K562 (cell line): ENCODE results near the gene PLXNB1. TPM values are rescaled to one million over a fixed set of nuclear protein-coding genes. Genes with fewer than 3 reads are reported as not detected.

Source experiments
- ATAC-seq: fragments of 200-7000 bp; cut with Tn5 transposase; 3 replicates; pipeline ENCODE4 v1.9.1; 2020; ENCODE audit warnings: moderate library complexity
- BruUV-seq: library from RNA; stranded (reverse); fragments of 400-500 nt; replicated peaks from 2 replicates; lab custom pipeline; 2021; lab: Mats Ljungman, UMichigan
- CTCF ChIA-PET: fragments of 300-600 bp; formaldehyde crosslinking; extraction: SDS; loops from one replicate; lab custom pipeline; 2021; ENCODE audit warnings: low intra/inter-chr PET ratio; lab: Yijun Ruan, JAX
- POLR2A ChIA-PET: fragments of 300-600, 350-650 bp; sonication (Branson Sonifier 250); formaldehyde crosslinking; extraction: SDS; loops from one replicate; lab custom pipeline; 2021; ENCODE audit warnings: antibody characterized with exemption, inconsistent platforms; lab: Yijun Ruan, JAX
- DNase-seq, 4 experiments: peaks; one replicate each; pipeline versions ENCODE4 v3.0.0 to v3.0.0-alpha.2; 2011 to 2018; ENCODE audit warnings: low spot score in 3 of 4, mixed read lengths in 3 of 4; ENCODE audit errors: extremely low read depth in 1 of 4
- FAIRE-seq: peaks from 2 replicates; lab custom pipeline; 2011; peaks lifted over from hg19 to GRCh38; lab: Jason Lieb, UNC
- H2AFZ ChIP-seq: 2 replicates; pipeline ENCODE4 v1.6.0; 2011; ENCODE audit warnings: low read depth, low read length, control low read depth, inconsistent platforms
- H3K27ac ChIP-seq: fragments of 200-600 bp; 3 replicates; pipeline ENCODE4 v1.8.0; 2011; ENCODE audit warnings: low read depth, mild to moderate bottlenecking, control low read depth, inconsistent platforms, low read length, moderate library complexity, mixed read lengths; ENCODE audit errors: extremely low read depth
- H3K27me3 ChIP-seq, 2 experiments: fragments of 300-600 bp in 1 of 2; 2 replicates in 1 of 2; 3 replicates in 1 of 2; pipeline versions ENCODE4 v1.6.0 to v1.8.0; 2011; ENCODE audit warnings: inconsistent platforms in 2 of 2, low read length in 2 of 2, mild to moderate bottlenecking in 1 of 2, mixed read lengths in 1 of 2, moderate library complexity in 1 of 2; ENCODE audit not compliant: control insufficient read depth in 2 of 2, insufficient read depth in 2 of 2
- H3K36me3 ChIP-seq: fragments of 300-600 bp; 3 replicates; pipeline ENCODE4 v1.8.0; 2011; ENCODE audit warnings: mild to moderate bottlenecking, low read length, inconsistent platforms; ENCODE audit not compliant: control insufficient read depth, insufficient read depth
- H3K4me1 ChIP-seq, 2 experiments: fragments of 200-600 bp in 1 of 2; replicated peaks in 1 of 2; 2 replicates in 1 of 2; 3 replicates in 1 of 2; pipeline versions ENCODE4 v1.5.1 to v1.8.0; 2011; ENCODE audit warnings: inconsistent platforms in 2 of 2, low read length in 2 of 2, mild to moderate bottlenecking in 1 of 2, mixed read lengths in 1 of 2, moderate library complexity in 1 of 2; ENCODE audit not compliant: control insufficient read depth in 2 of 2, insufficient read depth in 2 of 2
- H3K4me2 ChIP-seq: 2 replicates; pipeline ENCODE4 v1.6.1; 2011; ENCODE audit warnings: low read length, control low read depth, inconsistent platforms, mixed read lengths; ENCODE audit not compliant: insufficient read depth
- H3K4me3 ChIP-seq: fragments of 200-600 bp; sonication (generic), shearing (Covaris generic); 2 replicates; pipeline ENCODE4 v1.5.1; 2016; ENCODE audit warnings: control low read depth, inconsistent platforms
- H3K79me2 ChIP-seq: fragments of 200-600 bp; 3 replicates; pipeline ENCODE4 v1.8.0; 2011; ENCODE audit warnings: low read length, inconsistent platforms; ENCODE audit not compliant: control insufficient read depth, insufficient read depth
- H3K9ac ChIP-seq, 2 experiments: 2 replicates each; pipeline versions ENCODE4 v1.6.0 to v1.6.1; 2011; ENCODE audit warnings: low read depth in 2 of 2, low read length in 2 of 2, control low read depth in 1 of 2, inconsistent platforms in 1 of 2, mild to moderate bottlenecking in 1 of 2, mixed read lengths in 1 of 2; ENCODE audit not compliant: insufficient read depth in 1 of 2
- H3K9me1 ChIP-seq: one replicate; pipeline ENCODE4 v1.6.0; 2011; ENCODE audit warnings: inconsistent platforms, mild to moderate bottlenecking, low read length, moderate library complexity; ENCODE audit not compliant: control insufficient read depth, insufficient read depth
- H3K9me3 ChIP-seq: replicated peaks from 2 replicates; pipeline ENCODE4 v1.5.1; 2011; ENCODE audit warnings: low read depth, low read length, inconsistent platforms; ENCODE audit not compliant: control insufficient read depth, insufficient read depth
- H4K20me1 ChIP-seq: replicated peaks from 2 replicates; pipeline ENCODE4 v1.6.1; 2011; ENCODE audit warnings: low read length, inconsistent platforms, mixed read lengths; ENCODE audit not compliant: control insufficient read depth, insufficient read depth
- FOXK2 ChIP-seq, 2 experiments: fragments of 450-650 bp; IDR thresholded peaks in 1 of 2; conservative IDR thresholded peaks in 1 of 2; 2 replicates each; pipeline ENCODE4 v1.6.1; 2016; ENCODE audit warnings: low read depth in 2 of 2, mild to moderate bottlenecking in 1 of 2
- MYC ChIP-seq, 2 experiments: fragments of 250-450 bp in 1 of 2; sonication (Bioruptor Pico) in 1 of 2; IDR thresholded peaks; 2 replicates each; pipeline versions ENCODE4 v1.5.1 to v1.6.1; 2012 to 2021; ENCODE audit warnings: low read depth in 2 of 2, borderline replicate concordance in 1 of 2, improper control_type of control experiment in 1 of 2, low read length in 1 of 2, mild to moderate bottlenecking in 1 of 2, moderate library complexity in 1 of 2
- TAF9B ChIP-seq: fragments of 450-650 bp; IDR thresholded peaks from 2 replicates; pipeline ENCODE4 v1.6.1; 2018; ENCODE audit warnings: mild to moderate bottlenecking; ENCODE audit not compliant: partially characterized antibody
- YBX1 ChIP-seq: fragments of 450-650 bp; IDR thresholded peaks from 2 replicates; pipeline ENCODE4 v1.7.1; 2016; ENCODE audit warnings: mild to moderate bottlenecking
- ZBTB1 ChIP-seq: sonication (generic); formaldehyde crosslinking; IDR thresholded peaks from 2 replicates; pipeline ENCODE4 v1.8.1; 2023; ENCODE audit warnings: missing genetic modification reagents, low read depth, mild to moderate bottlenecking, borderline replicate concordance
- WGBS: fragments of 100-300 bp; shearing (Covaris generic); methylation state at CpG from one replicate; pipeline ENCODE4 v1.1.6; 2016; ENCODE audit warnings: low coverage, mixed read lengths; ENCODE audit not compliant: insufficient coverage; ENCODE audit errors: missing lambda C conversion rate; 5-methylcytosine and 5-hydroxymethylcytosine counted together
- in situ Hi-C: fragments of 300-500 bp; cut with MboI; formaldehyde crosslinking; loops from 4 replicates; pipeline ENCODE4 v1.15.0; 2018; ENCODE audit warnings: inconsistent platforms, mixed read lengths
- intact Hi-C: fragments of 100-400 bp; cut with micrococcal nuclease; formaldehyde crosslinking; loops from 2 replicates; pipeline ENCODE4 v1.14.2; 2022
- polyA plus RNA-seq, 8 experiments: library from polyadenylated mRNA; depleted of rRNA in 4 of 8; stranded (reverse) in 5 of 8; unstranded in 3 of 8; fragments of >200 nt; fragmentation: Nextera tagmentation in 2 of 8; fragmentation: Illumina TruSeq in 1 of 8; extraction: Ambion mirVana in 2 of 8; extraction: Trizol in 1 of 8; gene quantifications; 2 replicates each; pipeline versions ENCODE4 v1.2.1 to v1.2.3, GENCODE V29; 2011 to 2014; ENCODE audit warnings: inconsistent platforms in 1 of 8, missing spikeins in 1 of 8
- total RNA-seq, 7 experiments: library from RNA; depleted of rRNA in 6 of 7; stranded (reverse); fragments of >200 nt in 6 of 7; fragmentation: Illumina TruSeq in 2 of 7; extraction: Trizol in 2 of 7; gene quantifications; 2 replicates each; pipeline versions ENCODE4 v1.2.1 to v1.2.3, GENCODE V29; 2011 to 2021; ENCODE audit warnings: low replicate concordance in 1 of 7
- TF ChIP-seq, protein P1 (sequence below): fragments of 450-650 bp; IDR thresholded peaks from 2 replicates; pipeline ENCODE4 v1.6.1; 2016; ENCODE audit warnings: antibody characterized with exemption
- TF ChIP-seq, protein P2 (sequence below): fragments of 250-450 bp; sonication (Bioruptor Pico); IDR thresholded peaks from 2 replicates; pipeline ENCODE4 v1.8.0; 2022; ENCODE audit warnings: moderate library complexity, mild to moderate bottlenecking, inconsistent platforms

Gene PLXNB1
- total and polyA plus RNA-seq, 9 of the 15 experiments (the other 6 are each of a cell fraction or from before 2014, with no cell fraction given) = 0.17 to 17.4 (median 6.0) TPM

DNA sequence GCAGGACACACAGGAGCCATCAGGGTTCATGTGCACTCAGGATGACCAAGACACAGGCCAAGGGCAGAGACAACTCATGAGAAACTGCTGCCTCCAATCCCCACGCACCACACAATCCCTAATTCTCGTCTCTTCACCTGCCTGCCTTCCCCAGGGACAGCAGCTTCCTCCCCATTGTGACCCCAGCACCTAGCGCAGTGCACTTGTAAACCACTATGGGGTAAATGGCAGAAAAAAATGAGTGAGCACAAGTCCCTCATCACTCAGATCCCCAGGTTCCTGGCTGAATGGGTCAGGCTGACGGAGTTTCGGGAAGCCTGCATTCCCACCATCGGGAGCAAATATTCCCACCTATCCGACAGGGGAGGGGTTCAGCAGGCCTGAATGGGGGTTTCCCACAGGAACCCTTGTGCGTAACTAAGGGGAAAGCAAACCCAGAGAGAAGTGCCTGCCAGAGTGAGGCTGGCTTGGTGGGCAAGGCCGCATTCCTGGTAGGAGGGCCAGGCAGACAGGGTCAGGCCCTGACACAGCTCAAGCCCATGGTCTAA, 18.8 kb downstream of the PLXNB1 start:
- Histone ChIP-seq H3K9me3 (no peaks in the 10 kb centered on the region), H3K4me3 (no peak overlapping the region), H3K79me2 (no peaks in the 10 kb centered on the region), H3K4me1 (0 out of 5 replicates have a peak, but pooled peaks cover 0 to 6% of the 10 kb centered on the region in 2 experiments), H3K9ac (no peak overlapping the region), H3K4me2 (no peak overlapping the region), H2AFZ (no peak overlapping the region), H3K9me1 (no peaks in the 10 kb centered on the region), H3K27me3 (no peaks in the 10 kb centered on the region), H4K20me1 (0 out of 2 replicates have a peak, but pooled peaks cover 6% of the 10 kb centered on the region), H3K36me3 (no peaks in the 10 kb centered on the region), H3K27ac (no peak overlapping the region)
- 73% methylated on average over 9 of the region's 9 CpGs for WGBS
- ChIA-PET POLR2A (interaction anchor here (1.2 kb wide), 1 partner anchor 25 kb away, joined by 3 read pairs; no protein-coding TSS in a partner anchor), CTCF (no interaction called here)
- in situ Hi-C loops = no loop called here
- TF ChIP-seq ZBTB1 (CRISPR knock-in tag) = no peak
- BruUV-seq = no TSS peak
- FAIRE-seq (no peak), ATAC-seq (no peak), DNase-seq (no peak)
- intact Hi-C loops = no loop called here

DNA sequence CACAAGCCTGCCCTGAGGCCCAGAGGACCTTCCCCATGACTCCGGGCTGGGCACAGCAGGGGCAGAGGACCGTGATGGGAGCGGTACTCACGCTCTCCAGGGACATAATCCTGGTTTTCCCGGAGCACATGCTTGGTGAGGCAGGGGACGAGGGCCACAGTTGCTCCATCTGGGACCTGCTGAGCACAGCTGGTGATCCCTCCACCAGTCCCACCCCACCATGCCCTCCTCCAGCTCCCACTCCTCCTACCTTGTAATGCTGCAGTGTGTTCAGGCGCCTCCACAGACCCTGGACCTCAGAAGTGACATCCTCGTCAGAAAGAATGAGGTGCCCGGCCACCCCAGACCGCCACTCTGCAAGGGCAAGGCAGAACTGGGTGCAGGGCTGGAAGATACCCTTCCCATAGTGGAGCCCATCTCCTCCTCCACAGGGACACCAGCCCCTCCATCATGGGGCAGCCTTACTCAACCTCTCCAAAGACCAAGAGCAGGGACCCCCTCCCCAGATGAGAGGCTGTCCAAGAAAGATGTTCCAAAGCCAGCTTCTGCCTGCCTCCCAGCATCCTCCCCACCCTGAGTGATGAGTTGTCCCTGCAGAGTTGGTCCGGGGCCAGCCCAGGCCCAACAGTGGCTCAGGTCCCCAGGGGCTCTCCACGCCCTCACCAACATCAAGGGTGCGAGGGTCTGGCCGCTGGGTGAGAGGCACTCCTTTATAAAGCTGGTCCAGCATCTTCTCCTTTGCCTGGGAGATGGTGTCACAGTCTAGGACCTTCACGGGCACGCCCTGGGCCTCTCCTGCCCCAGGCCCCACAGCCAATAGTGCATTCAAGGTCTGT, 19.5 kb downstream of the PLXNB1 start:
- no peak overlapping the region for H3K4me3 ChIP-seq
- H3K9ac ChIP-seq = no peak overlapping the region
- BruUV-seq = no TSS peak
- WGBS = 78% methylated on average over 12 of the region's 16 CpGs
- ChIA-PET CTCF (no interaction called here), POLR2A (interaction anchor here (1.2 kb wide), 1 partner anchor 26 kb away, joined by 3 read pairs; no protein-coding TSS in a partner anchor)
- H2AFZ ChIP-seq = no peak overlapping the region
- no peaks in the 10 kb centered on the region for H3K9me1 ChIP-seq
- 0 out of 5 replicates have a peak, but pooled peaks cover 0 to 6% of the 10 kb centered on the region in 2 experiments for H3K4me1 ChIP-seq
- H3K9me3 ChIP-seq = no peaks in the 10 kb centered on the region
- ATAC-seq = no peak
- H4K20me1 ChIP-seq = 0 out of 2 replicates have a peak, but pooled peaks cover 6% of the 10 kb centered on the region
- intact Hi-C loops = no loop called here
- no peak for FAIRE-seq
- no peak overlapping the region for H3K27ac ChIP-seq
- no peaks in the 10 kb centered on the region for H3K27me3 ChIP-seq
- H3K4me2 ChIP-seq = no peak overlapping the region
- no peak for TF ChIP-seq FOXK2 (conservative IDR thresholded peaks at IDR 0.05 in 1 of 2, IDR thresholded peaks at IDR 0.05 in 1 of 2; ENCODE audit: low read depth in 2 of 2)
- TF ChIP-seq, protein P1, sequence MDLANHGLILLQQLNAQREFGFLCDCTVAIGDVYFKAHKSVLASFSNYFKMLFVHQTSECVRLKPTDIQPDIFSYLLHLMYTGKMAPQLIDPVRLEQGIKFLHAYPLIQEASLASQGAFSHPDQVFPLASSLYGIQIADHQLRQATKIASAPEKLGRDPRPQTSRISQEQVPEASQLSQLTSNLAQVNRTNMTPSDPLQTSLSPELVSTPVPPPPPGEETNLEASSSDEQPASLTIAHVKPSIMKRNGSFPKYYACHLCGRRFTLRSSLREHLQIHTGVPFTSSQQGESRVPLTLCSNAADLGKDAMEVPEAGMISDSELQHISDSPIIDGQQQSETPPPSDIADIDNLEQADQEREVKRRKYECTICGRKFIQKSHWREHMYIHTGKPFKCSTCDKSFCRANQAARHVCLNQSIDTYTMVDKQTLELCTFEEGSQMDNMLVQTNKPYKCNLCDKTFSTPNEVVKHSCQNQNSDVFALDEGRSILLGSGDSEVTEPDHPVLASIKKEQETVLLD = no peak
- no peak for TF ChIP-seq MYC (IDR thresholded peaks at IDR 0.05; ENCODE audit: low read depth, low read length)
- TF ChIP-seq MYC (CRISPR knock-in tag; IDR thresholded peaks at IDR 0.05; ENCODE audit: borderline replicate concordance, low read depth) = no peak
- TF ChIP-seq, protein P2, sequence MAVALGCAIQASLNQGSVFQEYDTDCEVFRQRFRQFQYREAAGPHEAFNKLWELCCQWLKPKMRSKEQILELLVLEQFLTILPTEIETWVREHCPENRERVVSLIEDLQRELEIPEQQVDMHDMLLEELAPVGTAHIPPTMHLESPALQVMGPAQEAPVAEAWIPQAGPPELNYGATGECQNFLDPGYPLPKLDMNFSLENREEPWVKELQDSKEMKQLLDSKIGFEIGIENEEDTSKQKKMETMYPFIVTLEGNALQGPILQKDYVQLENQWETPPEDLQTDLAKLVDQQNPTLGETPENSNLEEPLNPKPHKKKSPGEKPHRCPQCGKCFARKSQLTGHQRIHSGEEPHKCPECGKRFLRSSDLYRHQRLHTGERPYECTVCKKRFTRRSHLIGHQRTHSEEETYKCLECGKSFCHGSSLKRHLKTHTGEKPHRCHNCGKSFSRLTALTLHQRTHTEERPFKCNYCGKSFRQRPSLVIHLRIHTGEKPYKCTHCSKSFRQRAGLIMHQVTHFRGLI = no peak
- no peak for TF ChIP-seq TAF9B
- TF ChIP-seq YBX1 = no peak
- in situ Hi-C loops = no loop called here
- DNase-seq = no peak
- no peaks in the 10 kb centered on the region for H3K36me3 ChIP-seq
- no peaks in the 10 kb centered on the region for H3K79me2 ChIP-seq
